GM19324 (cell line): ENCODE data around the gene LGR6.
"Not testable (repeated sequence)": the region's sequence is repeated elsewhere in the genome, so short reads cannot be mapped to it uniquely, and the experiment has no call there.

Source experiments
- ATAC-seq: cut with Tn5 transposase; IDR thresholded peaks from one replicate; pipeline ENCODE4 v1.9.1; 2021; ENCODE audit warnings: mild to moderate bottlenecking, moderate library complexity; ENCODE audit not compliant: unreplicated experiment, low FRiP score

The LGR6 gene

GRCh38 chr1:202193614-202194327, at the start of gene LGR6:
Gene LGR6, plus strand, starts transcription at chr1:202193799. Its CDS starts 191 bp downstream, at chr1:202193990.
- no peak for ATAC-seq

- ATAC-seq: peak; percentile 64
Measured at GRCh38 chr1:202144402-202145067, 49.1 kb upstream of the LGR6 start, which contains the start of gene ARL8A. Gene ARL8A, minus strand, starts transcription at chr1:202144737. Its CDS starts 165 bp downstream, at chr1:202144572.

GRCh38 chr1:202145068-202145743, 48.4 kb upstream of the LGR6 start:
- ATAC-seq: no peak

- ATAC-seq: not testable (repeated sequence)
Measured at GRCh38 chr1:202145744-202146140, 47.9 kb upstream of the LGR6 start.

- ATAC-seq: no peak
Measured at GRCh38 chr1:202146279-202146678, 47.3 kb upstream of the LGR6 start.

- ATAC-seq: no peak
Measured at GRCh38 chr1:202146993-202147392, 46.6 kb upstream of the LGR6 start.

- ATAC-seq: no peak
Measured at GRCh38 chr1:202148391-202148790, 45.2 kb upstream of the LGR6 start.

GRCh38 chr1:202149566-202149965, 44.0 kb upstream of the LGR6 start:
- ATAC-seq: no peak

- no peak for ATAC-seq
Measured at GRCh38 chr1:202150187-202150586, 43.4 kb upstream of the LGR6 start.

- ATAC-seq: no peak
Measured at GRCh38 chr1:202150602-202151001, 43.0 kb upstream of the LGR6 start.

- no peak for ATAC-seq
Measured at GRCh38 chr1:202151045-202151444, 42.6 kb upstream of the LGR6 start.

- no peak for ATAC-seq
Measured at GRCh38 chr1:202152399-202152798, 41.2 kb upstream of the LGR6 start.

- ATAC-seq: no peak
Measured at GRCh38 chr1:202153284-202153683, 40.3 kb upstream of the LGR6 start.

- no peak for ATAC-seq
Measured at GRCh38 chr1:202154148-202154765, 39.3 kb upstream of the LGR6 start.

- ATAC-seq: no peak
Measured at GRCh38 chr1:202154766-202155477, 38.7 kb upstream of the LGR6 start.

- ATAC-seq: no peak
Measured at GRCh38 chr1:202155478-202156021, 38.0 kb upstream of the LGR6 start.

- no peak for ATAC-seq
Measured at GRCh38 chr1:202156590-202156989, 37.0 kb upstream of the LGR6 start.

GRCh38 chr1:202157945-202158344, 35.7 kb upstream of the LGR6 start:
- ATAC-seq: no peak

GRCh38 chr1:202158810-202159533, 34.6 kb upstream of the LGR6 start:
- ATAC-seq: no peak
